Measurements from ENCODE around the gene IL12A.

IL12A gene

GRCh38 chr3:159988617-159989271, at the start of gene IL12A:
Gene IL12A (plus strand): TSS chr3:159988835.
- DNase-seq: peak; percentile 94

- no peak for DNase-seq
Measured at GRCh38 chr3:159941038-159942000, 47.3 kb upstream of the IL12A start.

- no peak for DNase-seq
Measured at GRCh38 chr3:159944781-159945180, 43.9 kb upstream of the IL12A start.

- DNase-seq: no peak
Measured at GRCh38 chr3:159945930-159946329, 42.7 kb upstream of the IL12A start.

GRCh38 chr3:159947220-159947619, 41.4 kb upstream of the IL12A start:
- no peak for DNase-seq

GRCh38 chr3:159948429-159949144, 40.0 kb upstream of the IL12A start:
- DNase-seq: no peak

GRCh38 chr3:159950156-159950898, 38.3 kb upstream of the IL12A start:
- DNase-seq: no peak

- DNase-seq: no peak
Measured at GRCh38 chr3:159951540-159951939, 37.1 kb upstream of the IL12A start.

GRCh38 chr3:159953325-159954085, 35.1 kb upstream of the IL12A start:
- no peak for DNase-seq

GRCh38 chr3:159960188-159961148, 28.2 kb upstream of the IL12A start:
- no peak for DNase-seq

GRCh38 chr3:159964166-159964973, 24.3 kb upstream of the IL12A start:
- no peak for DNase-seq

- DNase-seq: no peak
Measured at GRCh38 chr3:159971311-159971710, 17.3 kb upstream of the IL12A start.

GRCh38 chr3:159977295-159977694, 11.3 kb upstream of the IL12A start:
- DNase-seq: no peak

GRCh38 chr3:159978353-159978752, 10.3 kb upstream of the IL12A start:
- no peak for DNase-seq

- no peak for DNase-seq
Measured at GRCh38 chr3:159978918-159979703, 9.5 kb upstream of the IL12A start.

- no peak for DNase-seq
Measured at GRCh38 chr3:159982442-159982974, 6.1 kb upstream of the IL12A start.

- no peak for DNase-seq
Measured at GRCh38 chr3:159987291-159987711, 1.3 kb upstream of the IL12A start.

- no peak for DNase-seq
Measured at GRCh38 chr3:159989973-159990846, 1.6 kb downstream of the IL12A start.
